Activated T-helper 1 cell treated with anti-CD3 and anti-CD28 coated beads, Interleukin-12 subunit alpha, Interleukin-12 subunit beta, Interleukin-2, Interleukin-4 antibody, amounts not matched to agents 30 ng/mL and 10 ng/mL and 1 ng/mL, durations not matched to agents 14 hours and 24 hours and 36 hours (primary cell): ENCODE results near the gene IFNGR2. TPM values are rescaled to one million over a fixed set of nuclear protein-coding genes. Genes with fewer than 3 reads are reported as not detected.

Experiments used
- DNase-seq: peaks from one replicate; pipeline ENCODE4 v3.0.0; 2021; ENCODE audit warnings: low spot score
- H3K27ac Mint-ChIP-seq: one replicate; pipeline ENCODE4 v1.8.0; 2021; ENCODE audit warnings: mild to moderate bottlenecking, mixed read lengths
- H3K27me3 Mint-ChIP-seq: one replicate; pipeline ENCODE4 v1.8.0; 2022; ENCODE audit warnings: mild to moderate bottlenecking, moderate library complexity, mixed read lengths; ENCODE audit not compliant: insufficient read depth
- H3K36me3 Mint-ChIP-seq: one replicate; pipeline ENCODE4 v1.8.0; 2021; ENCODE audit warnings: low read depth, mixed read lengths
- H3K4me1 Mint-ChIP-seq: one replicate; pipeline ENCODE4 v1.8.0; 2021; ENCODE audit warnings: low read depth, mixed read lengths
- H3K4me3 Mint-ChIP-seq: one replicate; pipeline ENCODE4 v1.8.0; 2021; ENCODE audit warnings: mild to moderate bottlenecking, moderate library complexity, mixed read lengths
- H3K9me3 Mint-ChIP-seq: one replicate; pipeline ENCODE4 v1.8.0; 2021; ENCODE audit warnings: mixed read lengths
- intact Hi-C: fragments of 100-400 bp; cut with micrococcal nuclease; formaldehyde crosslinking; loops from one replicate; pipeline ENCODE4 v1.15.1; 2024
- total RNA-seq: library from RNA; stranded (reverse); gene quantifications from 2 replicates; pipeline ENCODE4 v1.2.3, GENCODE V29; 2022

The IFNGR2 gene
- total RNA-seq, 1 donor from 2014 or later: 3.7 TPM

DNA sequence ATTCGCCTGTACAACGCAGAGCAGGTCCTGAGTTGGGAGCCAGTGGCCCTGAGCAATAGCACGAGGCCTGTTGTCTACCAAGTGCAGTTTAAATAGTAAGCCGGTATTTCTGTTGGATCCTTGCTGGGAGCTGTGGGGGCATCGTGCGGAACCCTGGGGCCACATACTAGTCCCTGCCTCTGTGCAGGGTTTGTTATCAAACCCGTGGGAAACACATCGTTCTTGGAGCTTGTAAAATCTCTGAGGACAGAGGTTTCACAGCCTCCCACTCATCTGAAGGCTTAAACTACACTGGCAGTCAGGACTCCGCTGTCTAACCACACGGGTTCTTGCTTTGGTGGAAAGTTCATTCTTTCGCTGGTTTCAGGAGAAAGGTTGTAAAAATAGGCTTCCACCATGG is 11.7 kb downstream of the IFNGR2 start:
- peaks cover 42% of the 10 kb centered on the region for H3K27me3 Mint-ChIP-seq
- H3K36me3 Mint-ChIP-seq: no peaks in the 10 kb centered on the region
- intact Hi-C loops: no loop called here
- DNase-seq: no peak
- H3K4me1 Mint-ChIP-seq: peaks cover 5% of the 10 kb centered on the region
- no peaks in the 10 kb centered on the region for H3K9me3 Mint-ChIP-seq
- no peak overlapping the region for H3K27ac Mint-ChIP-seq
- H3K4me3 Mint-ChIP-seq: no peak overlapping the region

DNA sequence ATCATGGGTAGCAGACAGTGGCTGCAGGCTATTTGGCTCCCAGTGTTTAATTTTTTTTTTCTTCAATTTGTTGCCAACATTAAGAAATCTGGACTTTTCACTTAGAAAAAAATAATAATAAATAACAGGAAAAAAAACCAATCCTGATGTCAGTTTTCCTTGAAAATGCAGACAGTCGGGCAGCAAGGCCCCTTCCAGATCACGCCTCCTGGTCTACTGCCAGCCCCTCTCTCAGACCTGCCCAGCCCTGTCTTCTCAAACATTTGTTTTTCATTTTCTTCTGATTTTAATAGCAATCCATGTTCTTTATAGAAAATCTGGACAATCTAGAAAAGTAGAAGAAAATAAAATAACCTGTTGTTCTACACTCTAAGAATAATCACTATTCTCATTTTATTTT is 15.5 kb downstream of the IFNGR2 start:
- intact Hi-C loops: no loop called here
- H3K27ac Mint-ChIP-seq: no peak overlapping the region
- H3K4me3 Mint-ChIP-seq: no peak overlapping the region
- no peak for DNase-seq
- H3K36me3 Mint-ChIP-seq: peaks cover 2% of the 10 kb centered on the region
- no peaks in the 10 kb centered on the region for H3K9me3 Mint-ChIP-seq
- H3K27me3 Mint-ChIP-seq: peaks cover 21% of the 10 kb centered on the region
- H3K4me1 Mint-ChIP-seq: peaks cover 5% of the 10 kb centered on the region

DNA sequence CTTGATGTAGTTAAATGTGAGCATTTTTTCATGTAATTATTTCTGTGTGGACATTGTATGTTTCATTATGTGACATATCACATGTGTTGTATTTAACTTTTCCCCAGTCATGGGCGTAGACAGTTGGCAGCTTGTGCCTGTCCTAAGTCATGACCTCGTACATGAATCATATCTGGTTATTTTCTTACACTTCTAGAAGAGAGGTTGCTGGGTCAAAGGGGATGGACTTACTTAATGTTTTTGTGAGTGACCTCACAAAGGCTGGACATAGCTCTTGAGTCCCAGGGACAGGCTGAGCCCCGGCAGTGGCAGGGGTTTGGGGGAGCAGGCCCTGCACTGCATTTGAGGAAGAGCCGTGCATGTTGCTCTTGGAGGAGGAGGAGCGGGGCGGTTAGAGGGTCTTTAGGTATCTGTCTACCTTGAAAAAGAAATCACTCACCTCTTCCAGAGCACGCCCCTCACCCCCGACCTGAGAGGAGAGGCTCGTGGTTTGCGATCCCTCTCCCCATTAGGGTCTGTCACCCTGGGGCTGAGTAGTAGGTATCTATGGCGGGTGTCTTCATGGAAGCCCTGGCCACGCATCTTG is 16.4 kb downstream of the IFNGR2 start:
- Mint-ChIP-seq H3K9me3 (no peaks in the 10 kb centered on the region), H3K36me3 (peaks cover 2% of the 10 kb centered on the region), H3K27ac (no peak overlapping the region), H3K27me3 (peaks cover 15% of the 10 kb centered on the region), H3K4me3 (no peak overlapping the region), H3K4me1 (peaks cover 5% of the 10 kb centered on the region)
- no peak for DNase-seq
- intact Hi-C loops: no loop called here

- no peaks in the 10 kb centered on the region for H3K9me3 Mint-ChIP-seq
- no peak overlapping the region for H3K27ac Mint-ChIP-seq
- H3K27me3 Mint-ChIP-seq: peaks cover 10% of the 10 kb centered on the region
- intact Hi-C loops: no loop called here
- no peak overlapping the region for H3K4me3 Mint-ChIP-seq
- no peaks in the 10 kb centered on the region for H3K4me1 Mint-ChIP-seq
- peaks cover 2% of the 10 kb centered on the region for H3K36me3 Mint-ChIP-seq
- DNase-seq: no peak
Measured at GRCh38 chr21:33421713-33422393, 18.6 kb downstream of the IFNGR2 start.

DNA sequence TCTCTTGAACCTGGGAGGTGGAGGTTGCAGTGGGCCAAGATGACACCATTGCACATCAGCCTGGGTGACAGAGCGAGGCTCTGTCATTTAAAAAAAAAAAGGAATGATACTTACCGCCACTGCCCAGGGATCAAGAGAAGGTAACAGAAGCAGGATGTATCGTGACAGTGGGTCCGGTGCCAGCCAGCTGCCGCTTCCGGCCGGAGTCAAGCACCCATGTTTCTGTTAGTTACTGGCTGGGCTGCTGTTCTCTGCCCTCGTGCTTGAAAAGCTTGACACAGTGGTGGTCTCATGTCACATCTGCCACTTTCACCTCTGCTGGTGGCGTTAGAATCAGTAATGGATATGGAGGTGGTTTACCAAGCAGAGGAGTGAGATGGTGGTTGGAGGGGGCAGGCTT is 21.0 kb downstream of the IFNGR2 start:
- intact Hi-C loops: no loop called here
- H3K4me1 Mint-ChIP-seq: no peaks in the 10 kb centered on the region
- DNase-seq: no peak
- peaks cover 2% of the 10 kb centered on the region for H3K36me3 Mint-ChIP-seq
- peaks cover 7% of the 10 kb centered on the region for H3K27me3 Mint-ChIP-seq
- no peak overlapping the region for H3K27ac Mint-ChIP-seq
- H3K4me3 Mint-ChIP-seq: no peak overlapping the region
- H3K9me3 Mint-ChIP-seq: no peaks in the 10 kb centered on the region

DNA sequence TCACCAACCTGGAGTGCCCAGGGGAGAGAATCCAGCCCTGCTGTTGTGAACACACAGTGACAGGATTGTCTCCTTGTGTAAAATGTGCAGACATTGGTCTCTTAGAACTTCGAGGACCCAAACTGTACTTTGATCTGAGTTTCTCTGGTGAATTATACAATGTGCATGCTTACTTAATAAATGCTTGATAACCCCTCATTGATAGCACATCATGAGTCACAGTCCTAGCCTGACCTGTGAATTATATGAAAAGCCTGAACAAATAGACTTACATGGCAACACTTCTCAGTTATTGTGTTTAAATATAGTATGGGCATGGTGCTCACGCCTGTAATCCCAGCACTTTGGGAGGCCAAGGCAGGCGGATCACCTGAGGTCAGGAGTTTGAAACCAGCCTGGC is 22.6 kb downstream of the IFNGR2 start:
- intact Hi-C loops: no loop called here
- no peak overlapping the region for H3K27ac Mint-ChIP-seq
- no peak overlapping the region for H3K4me3 Mint-ChIP-seq
- no peaks in the 10 kb centered on the region for H3K9me3 Mint-ChIP-seq
- peaks cover 4% of the 10 kb centered on the region for H3K27me3 Mint-ChIP-seq
- no peaks in the 10 kb centered on the region for H3K4me1 Mint-ChIP-seq
- DNase-seq: no peak
- peaks cover 4% of the 10 kb centered on the region for H3K36me3 Mint-ChIP-seq

GRCh38 chr21:33427051-33427450 is 23.8 kb downstream of the IFNGR2 start:
- Mint-ChIP-seq H3K9me3 (no peaks in the 10 kb centered on the region), H3K4me3 (no peak overlapping the region), H3K27ac (no peak overlapping the region), H3K4me1 (peaks cover 1% of the 10 kb centered on the region), H3K36me3 (peaks cover 11% of the 10 kb centered on the region), H3K27me3 (peaks cover 5% of the 10 kb centered on the region)
- no peak for DNase-seq
- intact Hi-C loops: no loop called here

DNA sequence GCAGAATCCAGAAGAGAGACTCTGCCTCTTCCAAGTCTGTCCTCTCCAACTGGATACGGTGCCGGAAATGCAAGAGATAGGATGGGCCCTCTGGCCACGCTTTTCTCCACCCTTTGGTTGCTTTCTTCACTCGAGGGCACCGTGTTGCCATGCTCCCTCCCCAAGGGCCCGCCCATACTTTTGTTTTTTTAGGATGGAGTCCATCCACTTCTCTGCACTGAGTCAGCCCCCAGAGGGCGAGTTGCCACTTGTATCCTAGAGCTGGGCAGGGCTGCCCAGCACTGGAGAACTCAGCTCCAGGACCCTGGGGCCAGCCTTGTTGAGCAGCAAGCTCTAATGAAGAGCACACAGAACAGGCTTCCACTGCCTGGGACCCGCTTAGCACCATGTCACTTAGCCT is 25.5 kb downstream of the IFNGR2 start:
- Mint-ChIP-seq H3K4me1 (peaks cover 15% of the 10 kb centered on the region), H3K27ac (no peak overlapping the region), H3K36me3 (peaks cover 24% of the 10 kb centered on the region), H3K9me3 (no peaks in the 10 kb centered on the region), H3K4me3 (no peak overlapping the region), H3K27me3 (peaks cover 9% of the 10 kb centered on the region)
- intact Hi-C loops: no loop called here
- no peak for DNase-seq

DNA sequence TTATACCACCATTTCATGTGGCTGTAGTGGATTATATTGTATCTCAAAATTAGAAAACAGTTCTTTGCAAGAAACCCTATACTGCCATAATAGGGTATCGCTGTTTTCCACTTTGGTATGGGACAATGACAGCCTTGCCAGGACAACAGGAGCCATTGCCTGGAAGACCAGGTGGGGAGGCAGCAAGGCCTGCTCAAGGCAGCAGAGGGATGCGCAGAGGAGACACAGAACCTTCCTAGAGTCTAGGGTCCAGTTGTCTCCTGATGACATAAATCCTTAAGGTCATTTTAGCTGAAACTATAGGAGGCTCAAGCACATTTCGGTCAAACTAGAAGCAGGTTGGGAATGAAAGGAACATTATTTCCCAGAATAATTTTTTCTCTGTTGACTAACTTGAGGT is 27.6 kb downstream of the IFNGR2 start:
- no peak for DNase-seq
- peaks cover 6% of the 10 kb centered on the region for H3K27me3 Mint-ChIP-seq
- no peak overlapping the region for H3K27ac Mint-ChIP-seq
- H3K9me3 Mint-ChIP-seq: no peaks in the 10 kb centered on the region
- intact Hi-C loops: loop anchor here (10.0 kb wide), 1 partner anchor 496 kb away; no protein-coding TSS in a partner anchor
- peaks cover 35% of the 10 kb centered on the region for H3K36me3 Mint-ChIP-seq
- H3K4me1 Mint-ChIP-seq: peaks cover 33% of the 10 kb centered on the region
- no peak overlapping the region for H3K4me3 Mint-ChIP-seq

- H3K27me3 Mint-ChIP-seq: peaks cover 6% of the 10 kb centered on the region
- H3K36me3 Mint-ChIP-seq: peaks cover 39% of the 10 kb centered on the region
- H3K4me1 Mint-ChIP-seq: peaks cover 33% of the 10 kb centered on the region
- H3K27ac Mint-ChIP-seq: no peak overlapping the region
- DNase-seq: no peak
- H3K4me3 Mint-ChIP-seq: no peak overlapping the region
- no peaks in the 10 kb centered on the region for H3K9me3 Mint-ChIP-seq
- intact Hi-C loops: loop anchor here (10.0 kb wide), 1 partner anchor 498 kb away; no protein-coding TSS in a partner anchor
Measured at GRCh38 chr21:33432496-33432895, 29.3 kb downstream of the IFNGR2 start.

- Mint-ChIP-seq H3K4me3 (peak overlapping the region; percentile 49), H3K9me3 (no peaks in the 10 kb centered on the region), H3K4me1 (peaks cover 33% of the 10 kb centered on the region), H3K27me3 (peaks cover 6% of the 10 kb centered on the region), H3K36me3 (peaks cover 39% of the 10 kb centered on the region), H3K27ac (no peak overlapping the region)
- intact Hi-C loops: loop anchor here (10.0 kb wide), 1 partner anchor 498 kb away; no protein-coding TSS in a partner anchor
- no peak for DNase-seq
Measured at GRCh38 chr21:33433001-33433400, 29.8 kb downstream of the IFNGR2 start.

GRCh38 chr21:33433425-33434114 is 30.4 kb downstream of the IFNGR2 start:
- Mint-ChIP-seq H3K4me1 (peaks cover 33% of the 10 kb centered on the region), H3K36me3 (peaks cover 39% of the 10 kb centered on the region), H3K9me3 (no peaks in the 10 kb centered on the region), H3K27me3 (peaks cover 6% of the 10 kb centered on the region), H3K4me3 (peak overlapping the region; percentile 49), H3K27ac (no peak overlapping the region)
- DNase-seq: no peak
- intact Hi-C loops: loop anchor here (1.0 to 10.0 kb wide), 6 partner anchors 27 to 499 kb away; partner anchors contain the start of gene IFNAR1

GRCh38 chr21:33434770-33435360 is 31.7 kb downstream of the IFNGR2 start:
- peak; percentile 33 for DNase-seq
- Mint-ChIP-seq H3K4me3 (peak overlapping the region; percentile 13), H3K27ac (peak overlapping the region; percentile 33), H3K9me3 (no peaks in the 10 kb centered on the region), H3K27me3 (peaks cover 4% of the 10 kb centered on the region), H3K4me1 (peaks cover 33% of the 10 kb centered on the region), H3K36me3 (peaks cover 39% of the 10 kb centered on the region)
- intact Hi-C loops: loop anchor here (1.0 to 10.0 kb wide), 9 partner anchors 10 to 663 kb away; partner anchors contain the start of gene IFNAR1
